ENCODE data around the gene FANCG. TPM values are rescaled to one million over a fixed set of nuclear protein-coding genes. Genes with fewer than 3 reads are reported as not detected.

The FANCG gene
- total RNA-seq, 1 experiment from 2014 or later, result 108 TPM

- no peak overlapping the region for H3K4me3 Mint-ChIP-seq
These were observed 49.9 kb downstream of the FANCG start for GRCh38 chr9:35029852-35030251.

DNA sequence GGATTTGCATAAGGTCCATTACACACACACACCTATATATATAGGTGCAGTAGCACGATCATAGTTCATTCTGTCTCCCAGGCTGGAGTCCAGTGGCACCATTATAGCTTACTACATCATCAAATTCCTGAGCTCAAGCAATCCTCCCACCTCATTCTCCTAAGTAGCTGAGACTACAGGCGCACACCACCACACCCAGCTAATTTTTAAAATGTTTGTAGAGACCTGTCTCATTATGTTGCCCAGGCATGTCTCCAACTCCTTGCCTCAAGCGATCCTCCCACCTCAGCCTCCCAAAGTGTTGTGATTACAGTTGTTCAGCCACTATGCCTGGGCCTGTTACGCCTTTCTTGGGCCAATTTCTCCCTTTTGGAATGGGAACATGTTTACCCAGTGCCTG, 50.5 kb downstream of the FANCG start:
- peaks cover 55% of the 10 kb centered on the region for H3K36me3 Mint-ChIP-seq
- peaks cover 51% of the 10 kb centered on the region for H3K9me3 Mint-ChIP-seq
- DNase-seq (ENCODE audit: low spot score) (no peak), ATAC-seq (no peak)
- H3K27ac Mint-ChIP-seq, result no peak overlapping the region
- POLR2A ChIA-PET, result no interaction called here
- H3K4me3 Mint-ChIP-seq, result no peak overlapping the region
- CTCF ChIA-PET, result no interaction called here
- TF ChIP-seq SP1 (CRISPR knock-in tag; conservative IDR thresholded peaks at IDR 0.05), result no peak
- TF ChIP-seq CTCF (IDR thresholded peaks at IDR 0.05), result no peak
- TF ChIP-seq GRHL2 (CRISPR knock-in tag; IDR thresholded peaks at IDR 0.05; ENCODE audit: insufficient replicate concordance, severe bottlenecking), result no peak
- no peak for TF ChIP-seq FOXK1 (CRISPR knock-in tag; IDR thresholded peaks at IDR 0.05)
- TF ChIP-seq NR3C1 (CRISPR knock-in tag; conservative IDR thresholded peaks at IDR 0.05; ENCODE audit: low read depth), result no peak
- no peak for TF ChIP-seq ELF4 (CRISPR knock-in tag; IDR thresholded peaks at IDR 0.05; ENCODE audit: low read depth)
- peaks cover 36% of the 10 kb centered on the region for H3K4me1 Mint-ChIP-seq
- H3K27me3 Mint-ChIP-seq (ENCODE audit: low read depth), result peaks cover 6% of the 10 kb centered on the region

More at GRCh38 chr9:35029852-35030251, 49.9 kb downstream of the FANCG start:
- Mint-ChIP-seq H3K27me3 (ENCODE audit: low read depth) (peaks cover under 1% of the 10 kb centered on the region; the same call in 1 of the 2 replicates), H3K36me3 (peaks cover 49% of the 10 kb centered on the region), H3K9me3 (peaks cover 45% of the 10 kb centered on the region), H3K27ac (no peak overlapping the region), H3K4me1 (peaks cover 32% of the 10 kb centered on the region)
- no peak for TF ChIP-seq ZNF532 (CRISPR knock-in tag; IDR thresholded peaks at IDR 0.05; ENCODE audit: borderline replicate concordance)
- TF ChIP-seq ARID4B (CRISPR knock-in tag; IDR thresholded peaks at IDR 0.05; ENCODE audit: borderline replicate concordance), result no peak
- no peak for TF ChIP-seq MXD4 (CRISPR knock-in tag; IDR thresholded peaks at IDR 0.05; ENCODE audit: borderline replicate concordance)
- ATAC-seq, result no peak
- CTCF ChIA-PET, result interaction anchor here (0.7 kb wide), 1 partner anchor 574 kb away, joined by 4 read pairs; no protein-coding TSS in a partner anchor
- POLR2A ChIA-PET, result no interaction called here
- DNase-seq (ENCODE audit: low spot score), result no peak

DNA sequence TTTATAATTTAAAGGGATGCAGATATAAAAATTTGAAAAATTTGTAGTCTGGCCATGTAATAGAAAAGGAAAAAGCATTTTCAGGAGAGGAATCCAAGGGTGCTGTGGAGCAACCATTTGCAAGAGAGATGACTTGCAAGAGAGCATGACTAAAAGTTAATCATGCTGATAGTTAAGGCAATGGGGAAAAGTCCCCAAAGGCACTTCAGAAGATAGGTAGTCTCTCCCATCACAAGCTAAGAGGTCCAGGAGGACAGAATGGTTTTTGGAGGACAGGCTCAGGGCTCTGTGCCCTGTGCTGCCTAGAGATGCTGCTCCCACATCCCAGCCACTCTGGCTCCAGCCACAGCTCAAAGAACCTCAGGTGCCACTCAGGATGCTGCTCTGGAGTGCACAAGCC, 51.4 kb downstream of the FANCG start:
- CTCF ChIA-PET, result interaction anchor here (0.8 to 3.8 kb wide), 3 partner anchors 23 to 129 kb away, joined by 3 to 21 read pairs (median 17); no protein-coding TSS in a partner anchor
- Mint-ChIP-seq H3K27ac (0 out of 2 replicates have a peak overlapping the region, but pooled peaks have one; percentile 17), H3K4me3 (no peak overlapping the region), H3K27me3 (ENCODE audit: low read depth) (peaks cover 12% of the 10 kb centered on the region), H3K4me1 (peaks cover 37% of the 10 kb centered on the region), H3K36me3 (peaks cover 64% of the 10 kb centered on the region), H3K9me3 (peaks cover 60% of the 10 kb centered on the region)
- POLR2A ChIA-PET, result interaction anchor here (0.6 to 0.8 kb wide), 2 partner anchors 34 to 248 kb away, joined by 3 to 6 read pairs; no protein-coding TSS in a partner anchor
- ATAC-seq (no peak), DNase-seq (ENCODE audit: low spot score) (no peak)
- TF ChIP-seq, protein P1, sequence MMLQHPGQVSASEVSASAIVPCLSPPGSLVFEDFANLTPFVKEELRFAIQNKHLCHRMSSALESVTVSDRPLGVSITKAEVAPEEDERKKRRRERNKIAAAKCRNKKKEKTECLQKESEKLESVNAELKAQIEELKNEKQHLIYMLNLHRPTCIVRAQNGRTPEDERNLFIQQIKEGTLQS (CRISPR knock-in tag; conservative IDR thresholded peaks at IDR 0.05), result no peak
- TF ChIP-seq SMAD3 (CRISPR knock-in tag; IDR thresholded peaks at IDR 0.05; ENCODE audit: borderline replicate concordance) (no peak), ZNF416 (CRISPR knock-in tag; IDR thresholded peaks at IDR 0.05) (no peak), ZBTB21 (CRISPR knock-in tag; IDR thresholded peaks at IDR 0.05; ENCODE audit: borderline replicate concordance) (no peak), NR2C2 (CRISPR knock-in tag; IDR thresholded peaks at IDR 0.05) (no peak), GRHL2 (CRISPR knock-in tag; IDR thresholded peaks at IDR 0.05; ENCODE audit: insufficient replicate concordance, severe bottlenecking) (no peak), E2F4 (CRISPR knock-in tag; IDR thresholded peaks at IDR 0.05; ENCODE audit: borderline replicate concordance, low read depth) (no peak), ZNF232 (CRISPR knock-in tag; IDR thresholded peaks at IDR 0.05) (no peak), TEAD4 (CRISPR knock-in tag; IDR thresholded peaks at IDR 0.05) (no peak), JUN (CRISPR knock-in tag; IDR thresholded peaks at IDR 0.05) (no peak), PRRX2 (CRISPR knock-in tag; IDR thresholded peaks at IDR 0.05) (no peak)

Data from WTC11 (cell line).